GM20000 (cell line): ENCODE data around the gene BAIAP2.
"Not testable (repeated sequence)": the region's sequence is repeated elsewhere in the genome, so short reads cannot be mapped to it uniquely, and the experiment has no call there.

Source experiments
- DNase-seq: peaks from one replicate; pipeline ENCODE4 v3.0.0; 2012; ENCODE audit warnings: low spot score
- TF ChIP-seq, protein P1 (sequence below): IDR thresholded peaks from 2 replicates; pipeline ENCODE4 v1.5.1; 2012; ENCODE audit warnings: mild to moderate bottlenecking, control low read depth; ENCODE audit errors: extremely low read depth, missing control alignments

The BAIAP2 gene

DNA sequence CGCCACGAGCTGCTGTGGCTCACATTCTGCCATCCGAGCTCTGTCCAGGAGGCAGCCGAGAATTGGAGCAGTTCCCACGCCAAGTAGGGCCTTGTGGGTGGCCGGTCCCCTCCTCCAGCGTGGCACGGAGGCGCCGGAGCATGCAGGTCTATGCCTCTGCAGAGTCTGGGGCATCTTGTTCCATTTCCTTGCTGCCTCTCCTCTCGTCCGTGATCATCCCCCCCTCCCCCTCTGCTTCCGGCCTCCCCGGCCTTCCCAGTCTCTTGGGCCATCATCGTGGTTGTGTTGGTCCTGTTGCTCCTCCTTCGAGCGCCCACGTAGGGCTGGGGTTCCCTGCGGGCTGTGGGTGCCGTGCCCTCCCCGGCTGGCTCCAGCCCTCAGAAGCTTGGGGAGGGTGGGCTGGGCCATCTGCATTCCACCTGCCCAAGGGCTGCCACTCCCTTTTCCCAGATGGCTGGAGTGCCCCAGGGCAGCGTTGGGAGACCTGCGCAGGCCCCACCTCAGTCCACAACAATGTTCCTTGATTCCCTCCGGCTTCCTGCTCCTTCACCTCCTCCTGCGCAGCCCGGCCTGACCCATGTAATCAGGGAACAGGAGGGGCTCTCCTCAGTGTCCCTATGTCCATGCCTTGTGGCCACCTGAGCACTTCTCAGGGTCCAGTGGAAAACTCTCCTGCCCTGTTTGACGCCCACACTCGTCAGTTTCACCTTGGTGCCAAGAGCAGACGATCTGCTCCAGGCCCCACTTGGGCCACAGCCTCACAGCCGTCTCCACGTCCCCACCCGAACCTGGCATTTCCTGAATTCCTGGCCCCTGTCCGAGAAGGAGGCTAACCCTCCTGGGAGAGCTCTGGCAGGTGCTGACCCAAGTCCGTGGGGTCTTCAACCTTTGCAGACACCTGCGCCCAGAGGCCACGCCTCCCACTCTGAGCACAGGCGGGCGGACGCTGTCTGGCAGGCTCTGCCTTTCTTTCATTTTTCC, 37.1 kb downstream of the BAIAP2 start:
- TF ChIP-seq, protein P1, sequence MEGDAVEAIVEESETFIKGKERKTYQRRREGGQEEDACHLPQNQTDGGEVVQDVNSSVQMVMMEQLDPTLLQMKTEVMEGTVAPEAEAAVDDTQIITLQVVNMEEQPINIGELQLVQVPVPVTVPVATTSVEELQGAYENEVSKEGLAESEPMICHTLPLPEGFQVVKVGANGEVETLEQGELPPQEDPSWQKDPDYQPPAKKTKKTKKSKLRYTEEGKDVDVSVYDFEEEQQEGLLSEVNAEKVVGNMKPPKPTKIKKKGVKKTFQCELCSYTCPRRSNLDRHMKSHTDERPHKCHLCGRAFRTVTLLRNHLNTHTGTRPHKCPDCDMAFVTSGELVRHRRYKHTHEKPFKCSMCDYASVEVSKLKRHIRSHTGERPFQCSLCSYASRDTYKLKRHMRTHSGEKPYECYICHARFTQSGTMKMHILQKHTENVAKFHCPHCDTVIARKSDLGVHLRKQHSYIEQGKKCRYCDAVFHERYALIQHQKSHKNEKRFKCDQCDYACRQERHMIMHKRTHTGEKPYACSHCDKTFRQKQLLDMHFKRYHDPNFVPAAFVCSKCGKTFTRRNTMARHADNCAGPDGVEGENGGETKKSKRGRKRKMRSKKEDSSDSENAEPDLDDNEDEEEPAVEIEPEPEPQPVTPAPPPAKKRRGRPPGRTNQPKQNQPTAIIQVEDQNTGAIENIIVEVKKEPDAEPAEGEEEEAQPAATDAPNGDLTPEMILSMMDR = no peak
- DNase-seq = no peak

DNA sequence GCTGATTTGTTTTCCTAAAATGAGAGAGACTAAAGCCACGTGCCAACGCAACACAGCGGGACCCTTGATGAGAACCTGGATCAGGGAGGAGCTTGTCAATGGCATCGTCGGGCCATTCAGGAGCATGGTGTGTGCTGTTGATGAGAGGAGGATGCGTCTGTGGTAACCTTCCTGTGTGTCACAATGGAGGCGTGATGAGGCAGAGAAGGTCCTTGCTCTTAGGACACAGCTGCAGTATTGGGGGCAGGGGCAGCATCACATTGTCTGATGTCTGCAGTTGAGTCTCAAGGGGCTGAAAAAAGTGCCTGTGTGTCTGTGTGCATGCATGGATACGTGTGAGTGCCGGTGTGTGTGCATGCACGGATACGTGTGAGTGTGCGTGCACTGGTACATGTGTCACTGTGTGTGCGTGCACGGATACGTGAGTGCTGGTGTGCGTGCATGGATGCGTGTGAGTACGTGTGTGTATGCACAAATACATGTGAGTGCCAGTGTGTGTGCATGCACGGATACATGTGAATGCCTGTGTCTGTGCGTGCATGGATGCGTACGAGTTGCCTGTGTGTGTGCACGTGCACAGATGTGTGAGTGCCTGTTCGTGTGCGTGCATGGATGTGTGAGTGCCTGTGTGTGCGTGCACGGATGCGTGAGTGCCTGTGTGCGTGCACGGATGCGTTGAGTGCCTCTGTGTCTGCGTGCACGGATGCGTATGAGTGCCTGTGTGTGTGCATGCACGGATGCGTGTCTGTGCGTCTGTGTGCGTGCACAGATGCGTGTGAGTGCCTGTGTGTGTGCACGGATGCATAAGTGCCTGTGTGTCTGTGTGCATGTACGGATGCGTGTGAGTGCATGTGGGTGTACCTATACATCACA, 39.3 kb downstream of the BAIAP2 start:
- TF ChIP-seq, protein P1 = no peak

DNA sequence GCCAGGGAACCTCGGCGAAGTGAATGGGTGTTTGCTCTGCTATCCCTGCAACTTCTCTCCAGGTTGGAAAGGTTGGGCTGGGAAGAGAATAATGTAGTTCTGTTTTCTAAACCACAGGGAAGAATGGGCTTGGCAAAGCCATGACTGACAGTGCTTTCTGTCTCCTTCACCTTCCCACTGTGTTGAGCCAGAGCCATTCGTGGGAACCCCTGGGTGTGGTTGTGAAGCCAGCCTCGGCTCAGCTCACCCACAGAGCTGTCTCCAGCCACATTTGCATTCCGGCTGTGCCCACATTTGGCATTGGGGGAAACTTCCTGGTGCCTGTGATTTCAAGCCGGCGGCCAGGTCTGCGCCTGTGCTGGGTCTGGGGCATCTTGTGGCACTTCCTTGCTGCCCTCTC, 39.9 kb downstream of the BAIAP2 start:
- DNase-seq = no peak

More for the DNA sequence above, 39.3 kb downstream of the BAIAP2 start:
- no peak for DNase-seq

DNA sequence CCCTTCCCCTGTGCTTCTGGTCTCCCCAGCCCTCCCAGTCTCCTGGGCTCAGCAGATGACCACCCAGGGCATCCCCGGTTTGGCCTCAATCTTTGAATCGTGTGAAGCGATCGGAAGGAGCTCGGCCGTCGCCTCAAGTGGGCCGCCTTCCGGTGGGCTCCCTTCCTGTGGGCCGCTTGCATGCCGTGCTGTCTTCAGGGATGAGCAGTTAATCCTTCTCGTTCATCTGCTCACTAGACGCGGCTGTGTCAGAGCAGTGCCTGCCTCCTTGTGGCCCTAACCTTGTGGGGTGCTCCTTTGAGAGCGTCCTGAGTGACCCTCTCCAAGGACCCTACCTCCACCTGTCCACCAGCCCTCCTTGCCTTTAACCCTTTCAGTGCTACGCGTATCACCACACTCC, 40.4 kb downstream of the BAIAP2 start:
- DNase-seq = no peak
- TF ChIP-seq, protein P1 = no peak

More for the DNA sequence above, 39.9 kb downstream of the BAIAP2 start:
- TF ChIP-seq, protein P1 = no peak

DNA sequence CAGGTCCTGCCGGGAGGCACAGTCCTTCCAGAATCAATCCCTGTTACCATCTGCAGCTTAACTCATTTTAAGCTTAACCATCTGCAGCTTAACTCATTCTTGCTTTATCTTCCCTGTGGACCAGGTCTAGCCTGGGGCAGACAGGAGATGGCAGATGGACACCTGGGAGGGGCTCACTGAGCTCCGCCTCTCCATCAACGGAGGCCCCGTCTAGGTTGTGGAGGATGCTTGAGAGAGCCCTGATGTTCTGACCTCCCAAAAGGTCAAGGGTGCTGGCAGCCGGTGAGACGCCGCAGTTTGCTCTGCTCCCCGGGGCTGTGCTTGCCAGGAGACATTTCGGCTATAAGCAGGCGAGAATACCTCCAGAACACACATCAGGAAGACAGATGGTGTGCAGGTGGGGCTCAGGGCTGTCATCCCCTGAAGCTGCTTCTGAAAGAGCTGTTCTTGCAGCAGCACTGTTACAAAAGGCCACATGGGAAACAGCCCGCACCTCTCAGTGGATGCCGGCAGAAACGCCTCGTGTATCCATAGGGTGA, 41.3 kb downstream of the BAIAP2 start:
- TF ChIP-seq, protein P1 = no peak
- no peak for DNase-seq

DNA sequence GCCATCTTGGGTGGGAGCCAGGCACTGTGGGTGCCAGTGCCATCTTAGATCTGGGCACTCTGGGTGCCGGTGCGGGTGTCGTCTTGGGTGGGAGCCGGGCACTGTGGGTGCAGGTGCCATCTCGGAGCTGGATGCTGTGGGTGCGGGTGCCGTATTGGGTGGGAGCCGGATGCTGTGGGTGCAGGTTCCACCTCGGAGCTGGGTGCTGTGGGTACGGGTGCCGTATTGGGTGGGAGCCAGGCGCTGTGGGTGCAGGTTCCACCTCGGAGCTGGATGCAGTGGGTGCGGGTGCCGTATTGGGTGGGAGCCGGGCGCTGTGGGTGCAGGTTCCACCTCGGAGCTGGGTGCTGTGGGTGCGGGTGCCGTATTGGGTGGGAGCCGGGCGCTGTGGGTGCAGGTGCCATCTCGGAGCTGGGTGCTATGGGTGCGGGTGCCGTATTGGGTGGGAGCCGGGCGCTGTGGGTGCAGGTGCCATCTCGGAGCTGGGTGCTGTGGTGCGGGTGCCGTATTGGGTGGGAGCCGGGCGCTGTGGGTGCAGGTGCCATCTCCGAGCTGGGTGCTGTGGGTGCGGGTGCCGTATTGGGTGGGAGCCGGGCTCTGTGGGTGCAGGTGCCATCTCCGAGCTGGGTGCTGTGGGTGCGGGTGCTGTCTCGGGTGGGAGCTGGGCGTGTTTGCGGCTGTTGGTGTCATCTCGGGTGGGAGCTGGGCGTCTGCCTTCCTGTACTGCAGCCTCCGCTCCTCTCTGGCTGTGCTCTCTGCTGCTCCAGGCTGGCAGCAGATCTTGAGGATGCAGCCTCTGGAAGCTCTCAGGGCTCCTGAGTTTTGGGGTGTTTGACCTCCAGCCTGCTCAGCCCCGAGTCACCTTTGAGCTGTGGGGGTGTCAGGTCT, 43.3 kb downstream of the BAIAP2 start:
- DNase-seq = not testable (repeated sequence)

DNA sequence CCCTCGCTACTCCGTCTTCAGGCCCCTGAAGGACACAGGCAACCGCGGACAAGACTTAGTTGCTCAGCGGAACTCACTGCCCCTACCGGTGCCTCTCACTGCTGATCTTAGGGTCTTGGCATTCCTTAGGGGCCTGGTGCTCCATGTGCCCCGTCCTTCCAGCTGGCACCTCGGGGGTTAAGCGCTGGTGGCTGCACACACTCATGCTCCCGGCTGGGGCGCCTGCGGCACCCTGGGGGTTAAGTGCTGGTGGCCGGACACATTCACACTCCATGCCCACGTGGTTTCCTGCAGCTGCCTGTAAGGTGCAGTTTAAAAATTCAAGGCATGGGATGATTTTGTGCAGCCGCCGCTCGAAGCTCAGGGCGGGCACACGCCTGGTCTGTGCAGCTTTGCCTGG, 45.1 kb downstream of the BAIAP2 start:
- TF ChIP-seq, protein P1 = no peak
- no peak for DNase-seq
